GM20000 (cell line): Measurements from ENCODE around the gene AOPEP.
"Not testable (repeated sequence)": the region's sequence is repeated elsewhere in the genome, so short reads cannot be mapped to it uniquely, and the experiment has no call there.

Source experiments
- DNase-seq: peaks from one replicate; pipeline ENCODE4 v3.0.0; 2012; ENCODE audit warnings: low spot score
- TF ChIP-seq, protein P1 (sequence below): IDR thresholded peaks from 2 replicates; pipeline ENCODE4 v1.5.1; 2012; ENCODE audit warnings: mild to moderate bottlenecking, control low read depth; ENCODE audit errors: extremely low read depth, missing control alignments

The AOPEP gene

DNA sequence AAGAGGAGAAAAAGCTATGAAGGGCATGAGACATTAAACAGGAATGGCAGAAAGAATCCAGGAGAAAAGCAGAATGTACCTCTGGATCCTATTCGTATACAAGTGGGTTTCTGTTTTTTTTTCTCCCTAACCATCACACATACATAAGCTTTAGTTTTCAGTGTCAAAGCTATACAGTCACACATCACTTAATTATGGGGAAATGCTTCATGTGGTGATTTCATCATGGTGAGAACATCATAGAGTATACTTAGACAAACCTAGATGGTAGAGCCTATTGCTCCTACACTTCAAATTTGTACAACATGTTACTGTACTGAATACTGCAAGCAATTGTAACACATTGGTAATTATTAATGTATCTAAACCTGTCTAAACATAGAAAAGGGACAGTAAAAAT is 290.6 kb downstream of the AOPEP start:
- DNase-seq, result no peak

DNA sequence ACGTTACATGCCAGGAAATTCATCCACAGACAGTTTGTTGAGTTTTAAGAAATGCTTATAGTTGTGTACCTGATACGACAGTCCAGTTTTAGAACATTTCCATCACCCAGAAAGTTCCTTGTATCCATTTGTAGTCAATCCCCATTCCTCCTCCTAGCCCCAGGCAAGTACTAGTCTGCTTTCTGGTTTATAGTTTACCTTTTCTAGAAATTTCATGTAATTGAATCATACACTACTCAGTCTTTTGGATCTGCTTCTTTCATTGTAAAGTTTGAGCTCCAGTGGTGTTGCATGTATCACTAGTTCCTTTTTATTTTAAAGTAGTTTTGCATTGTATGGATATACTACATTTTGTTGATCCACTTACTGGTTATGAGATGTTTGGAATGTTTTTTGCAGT is 291.2 kb downstream of the AOPEP start:
- DNase-seq, result no peak
- TF ChIP-seq, protein P1, sequence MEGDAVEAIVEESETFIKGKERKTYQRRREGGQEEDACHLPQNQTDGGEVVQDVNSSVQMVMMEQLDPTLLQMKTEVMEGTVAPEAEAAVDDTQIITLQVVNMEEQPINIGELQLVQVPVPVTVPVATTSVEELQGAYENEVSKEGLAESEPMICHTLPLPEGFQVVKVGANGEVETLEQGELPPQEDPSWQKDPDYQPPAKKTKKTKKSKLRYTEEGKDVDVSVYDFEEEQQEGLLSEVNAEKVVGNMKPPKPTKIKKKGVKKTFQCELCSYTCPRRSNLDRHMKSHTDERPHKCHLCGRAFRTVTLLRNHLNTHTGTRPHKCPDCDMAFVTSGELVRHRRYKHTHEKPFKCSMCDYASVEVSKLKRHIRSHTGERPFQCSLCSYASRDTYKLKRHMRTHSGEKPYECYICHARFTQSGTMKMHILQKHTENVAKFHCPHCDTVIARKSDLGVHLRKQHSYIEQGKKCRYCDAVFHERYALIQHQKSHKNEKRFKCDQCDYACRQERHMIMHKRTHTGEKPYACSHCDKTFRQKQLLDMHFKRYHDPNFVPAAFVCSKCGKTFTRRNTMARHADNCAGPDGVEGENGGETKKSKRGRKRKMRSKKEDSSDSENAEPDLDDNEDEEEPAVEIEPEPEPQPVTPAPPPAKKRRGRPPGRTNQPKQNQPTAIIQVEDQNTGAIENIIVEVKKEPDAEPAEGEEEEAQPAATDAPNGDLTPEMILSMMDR, result no peak

More for the DNA sequence above, 290.6 kb downstream of the AOPEP start:
- TF ChIP-seq, protein P1, result no peak

DNA sequence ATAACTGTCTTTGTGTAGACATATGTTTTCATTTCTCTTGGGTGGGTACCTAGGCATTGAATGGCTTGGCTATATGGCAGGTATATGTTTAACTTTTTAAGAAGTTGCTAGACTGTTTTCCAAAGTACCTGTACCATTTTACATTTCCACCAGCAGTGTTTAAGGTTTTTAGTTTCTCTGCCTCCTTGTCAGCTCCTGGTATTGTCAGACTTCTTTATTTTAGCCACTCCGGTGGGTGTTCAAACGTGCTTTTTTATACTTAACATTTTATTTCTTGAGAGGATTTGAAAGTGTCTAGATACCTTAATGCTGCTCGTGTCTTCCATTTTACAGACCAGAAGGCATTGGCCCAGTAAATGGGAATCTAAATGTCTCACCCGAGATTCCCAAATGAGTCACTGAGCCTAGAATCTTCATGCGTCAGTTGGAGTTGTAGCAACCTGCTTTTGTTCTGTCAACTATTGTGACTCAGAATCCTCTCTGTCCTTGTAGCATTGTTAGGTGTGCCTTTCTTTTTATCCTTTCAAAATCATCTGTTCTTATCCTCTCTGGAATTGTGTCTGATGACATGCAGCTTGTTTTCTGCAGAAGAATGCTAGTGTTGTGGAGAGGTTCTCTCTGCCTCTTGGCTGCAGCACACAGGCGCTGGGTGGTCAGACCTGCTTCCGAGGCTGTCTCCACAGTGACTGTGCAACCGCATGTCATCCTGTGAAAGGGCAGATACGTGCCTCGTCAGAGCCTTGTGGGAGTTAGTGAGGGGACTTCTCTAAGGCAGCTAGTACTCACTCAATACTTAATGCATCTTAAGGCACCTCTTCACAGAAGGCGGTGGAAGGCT is 291.8 kb downstream of the AOPEP start:
- TF ChIP-seq, protein P1, result no peak
- peak; percentile 42 for DNase-seq

DNA sequence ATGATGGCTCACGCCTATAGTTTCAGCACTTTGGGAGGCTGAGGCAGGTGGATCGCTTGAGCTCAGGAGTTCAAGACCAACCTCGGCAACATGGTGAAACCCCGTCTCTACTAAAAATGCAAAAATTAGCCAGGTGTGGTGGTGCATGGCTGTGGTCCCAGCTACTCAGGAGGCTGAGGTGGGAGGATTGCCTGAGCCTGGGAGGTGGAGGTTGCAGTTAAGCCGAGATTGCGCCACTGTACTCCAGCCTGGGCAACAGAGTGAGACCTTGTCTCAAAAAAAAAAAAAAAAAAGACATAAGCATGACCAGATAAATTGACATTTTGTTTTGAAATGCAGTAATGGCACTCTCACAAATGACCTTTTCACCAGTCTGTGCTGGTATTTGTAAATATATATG is 294.1 kb downstream of the AOPEP start:
- not testable (repeated sequence) for DNase-seq

DNA sequence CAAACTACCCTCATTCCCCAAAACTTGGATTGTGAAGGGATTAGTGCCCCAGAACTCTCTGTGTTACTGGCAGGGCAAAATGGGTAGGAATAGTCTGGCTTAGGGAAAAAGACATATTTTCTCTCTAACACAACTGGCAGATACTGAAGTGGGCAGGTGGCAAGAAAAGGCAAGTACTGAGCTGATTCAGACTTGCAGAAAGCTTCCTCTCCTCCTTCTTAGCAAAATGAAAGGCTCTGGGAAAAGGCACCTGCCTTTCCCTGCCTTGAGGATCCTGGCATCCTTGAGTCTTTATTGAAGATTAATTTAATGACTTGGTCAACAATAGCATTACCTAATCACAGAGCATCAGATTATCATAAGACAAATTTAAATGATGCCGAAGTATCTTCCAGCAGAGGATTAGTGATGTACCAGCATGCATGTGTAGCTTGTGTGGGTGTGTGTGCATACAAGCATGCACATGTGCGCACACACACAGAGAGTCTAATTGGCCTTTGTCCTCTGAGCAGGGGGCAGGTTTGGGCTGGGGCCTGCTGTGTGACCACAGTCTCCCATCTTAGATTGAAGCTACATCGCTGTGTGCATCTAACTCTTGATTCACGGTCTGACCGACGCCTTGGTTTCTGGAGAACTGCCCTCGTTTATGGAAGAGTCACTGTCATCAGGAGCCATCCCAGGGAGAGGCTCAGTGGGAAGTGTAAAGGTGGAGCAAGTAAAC is 294.8 kb downstream of the AOPEP start:
- DNase-seq, result no peak
- TF ChIP-seq, protein P1, result no peak

DNA sequence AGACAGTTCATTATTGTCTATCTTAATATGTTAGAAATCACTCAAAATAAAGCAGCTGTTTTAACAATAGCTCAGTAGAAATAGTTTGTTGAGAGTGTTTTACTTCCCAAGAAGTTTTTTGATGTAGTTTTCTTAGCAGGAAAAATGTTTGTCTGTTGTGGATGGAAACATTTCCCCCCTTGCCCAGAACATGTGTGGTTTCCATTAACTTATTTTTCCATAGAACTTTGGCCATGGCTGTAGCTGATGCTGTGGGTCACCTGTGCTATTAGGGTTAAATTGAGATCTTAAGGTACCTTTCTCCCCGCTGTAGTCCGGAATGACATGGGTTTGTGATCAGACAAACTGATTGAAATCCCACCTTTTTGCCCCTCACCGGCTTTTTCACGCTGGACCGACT is 296.2 kb downstream of the AOPEP start:
- DNase-seq, result no peak
- TF ChIP-seq, protein P1, result no peak

DNA sequence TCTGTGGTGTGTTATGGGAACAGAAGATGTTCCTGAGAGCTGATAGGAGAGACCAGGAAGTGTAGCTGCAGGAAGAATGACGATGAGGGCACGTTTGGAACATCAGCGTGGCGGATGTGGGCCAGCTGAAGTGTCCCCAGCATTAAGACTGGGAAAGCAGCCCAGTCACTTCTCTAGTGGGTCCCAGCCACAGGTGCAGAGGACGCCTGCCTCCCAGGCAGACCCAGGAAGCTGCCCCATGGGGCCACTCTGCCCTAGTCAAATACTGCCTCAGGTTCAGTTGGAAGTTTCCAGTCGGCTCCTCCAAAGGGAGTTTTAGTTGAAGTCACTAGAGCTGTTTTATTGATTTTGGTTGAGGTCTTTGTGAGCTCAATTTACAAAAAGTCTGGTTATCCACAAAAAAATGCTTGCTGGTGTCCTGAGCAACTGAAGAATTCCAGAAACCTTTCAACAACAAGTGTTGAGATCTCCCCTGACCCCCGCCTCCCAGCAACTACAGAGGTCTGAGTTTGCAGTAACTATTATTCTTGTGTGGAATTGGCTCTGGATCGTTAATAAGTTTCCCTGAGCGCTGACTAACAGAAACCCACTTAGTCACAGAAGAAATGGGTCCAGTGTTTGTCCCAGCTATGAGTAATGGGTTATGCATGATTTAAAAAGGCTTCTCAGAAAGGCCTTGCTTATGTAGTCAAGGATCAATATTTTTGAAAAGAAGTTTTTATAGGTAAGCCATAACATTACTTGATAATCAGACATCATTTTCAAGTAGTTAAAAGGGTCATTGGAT is 296.9 kb downstream of the AOPEP start:
- no peak for DNase-seq
- TF ChIP-seq, protein P1, result no peak
